Gastrocnemius medialis (tissue), 4 donors: ENCODE results near the gene PDE6H. TPM values are rescaled to one million over a fixed set of nuclear protein-coding genes. Genes with fewer than 3 reads are reported as not detected.

Experiments used
- ATAC-seq, 2 donors: fragments of 150-250 bp; one replicate each; pipeline ENCODE4 v1.9.1; 2016
- DNase-seq, 2 donors: peaks; one replicate each; pipeline ENCODE4 v3.0.0-alpha.2; 2019
- H3K27ac ChIP-seq, 4 donors: fragments of 200-600 bp; sonication (generic); 1 replicate in 1 of 4; 2 replicates in 3 of 4; pipeline ENCODE4 v1.5.1; 2016 to 2018; ENCODE audit warnings: mild to moderate bottlenecking in 2 of 4, moderate library complexity in 1 of 4
- H3K27me3 ChIP-seq, 3 donors: fragments of 200-600 bp; sonication (generic) in 2 of 3; 1 replicate in 1 of 3; 2 replicates in 2 of 3; pipeline versions ENCODE4 v1.5.1 to v1.6.0; 2016 to 2019; ENCODE audit warnings: mild to moderate bottlenecking in 1 of 3, moderate library complexity in 1 of 3
- H3K36me3 ChIP-seq, 2 donors: fragments of 200-600 bp; sonication (generic) in 1 of 2; one replicate each; pipeline ENCODE4 v1.5.1; 2017 to 2018
- H3K4me1 ChIP-seq, 2 donors: fragments of 200-600 bp; sonication (generic) in 1 of 2; one replicate each; pipeline ENCODE4 v1.5.1; 2016 to 2017; ENCODE audit warnings: mild to moderate bottlenecking in 2 of 2
- H3K4me3 ChIP-seq, 4 donors: fragments of 200-600 bp; sonication (generic) in 3 of 4; 1 replicate in 1 of 4; 2 replicates in 3 of 4; pipeline ENCODE4 v1.5.1; 2016 to 2019; ENCODE audit warnings: mild to moderate bottlenecking in 2 of 4
- H3K9me3 ChIP-seq, 3 donors: fragments of 200-600 bp; sonication (generic) in 2 of 3; 1 replicate in 1 of 3; 2 replicates in 2 of 3; pipeline ENCODE4 v1.5.1; 2016 to 2019
- POLR2A ChIP-seq, 2 donors: fragments of 450-650 bp; IDR thresholded peaks; one replicate each; pipeline ENCODE4 v1.6.1; 2017; ENCODE audit warnings: antibody characterized with exemption in 2 of 2, mild to moderate bottlenecking in 2 of 2, moderate library complexity in 2 of 2
- in situ Hi-C, 4 donors: fragments of 200-750 bp; cut with MboI; loops; one replicate each; pipeline versions ENCODE4 v1.15.0 to v1.8.0; 2017; ENCODE audit warnings: low sequenced_read_pairs in 4 of 4
- intact Hi-C: fragments of 100-400 bp; cut with DNase I; formaldehyde crosslinking; loops from one replicate; pipeline ENCODE4 v1.15.1; 2023; ENCODE audit warnings: low total_unique reads
- total RNA-seq, 4 donors: library from RNA; depleted of rRNA; stranded (reverse); fragments of >200 nt; gene quantifications; one replicate each; pipeline versions ENCODE4 v1.1.0 to v1.2.3, GENCODE V29; 2016
- TF ChIP-seq, protein P1 (sequence below), 5 experiments: fragments of 450-650 bp in 3 of 5; fragments of 200-600 bp in 2 of 5; sonication (generic) in 2 of 5; IDR thresholded peaks in 4 of 5; conservative IDR thresholded peaks in 1 of 5; 1 replicate in 4 of 5; 2 replicates in 1 of 5; pipeline ENCODE4 v1.5.1; 2016 to 2019; ENCODE audit warnings: antibody characterized with exemption in 5 of 5, mild to moderate bottlenecking in 3 of 5, moderate library complexity in 3 of 5

Gene PDE6H
- total RNA-seq, 4 donors from 2014 or later: not detected

DNA sequence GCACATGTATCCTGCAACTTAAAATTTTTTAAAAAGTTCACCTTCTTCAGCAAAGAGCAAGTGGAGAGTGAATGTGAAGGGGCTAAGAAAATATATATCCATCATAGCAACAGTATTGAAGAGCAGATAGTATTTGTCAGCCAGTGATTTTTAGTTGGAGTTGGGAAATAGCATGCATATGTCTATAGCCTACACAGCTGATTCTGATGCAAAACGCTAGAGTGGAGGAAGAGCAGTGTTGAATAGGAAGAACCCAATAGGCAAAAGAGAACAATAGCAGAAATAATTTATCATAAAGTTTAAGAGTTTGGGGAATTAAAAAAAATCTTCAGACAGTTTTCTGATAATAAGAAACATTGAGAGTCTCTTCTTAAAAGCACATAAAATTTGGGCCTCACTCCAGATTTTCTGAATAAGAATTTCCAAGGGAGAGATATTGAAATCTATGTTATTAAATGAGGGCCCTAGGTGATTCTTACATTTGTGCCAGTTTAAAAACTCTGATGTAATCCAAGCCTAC is 12.0 kb downstream of the PDE6H start:
- no peaks in the 10 kb centered on the region for H3K27me3 ChIP-seq
- H3K36me3 ChIP-seq: no peaks in the 10 kb centered on the region
- TF ChIP-seq, protein P1, sequence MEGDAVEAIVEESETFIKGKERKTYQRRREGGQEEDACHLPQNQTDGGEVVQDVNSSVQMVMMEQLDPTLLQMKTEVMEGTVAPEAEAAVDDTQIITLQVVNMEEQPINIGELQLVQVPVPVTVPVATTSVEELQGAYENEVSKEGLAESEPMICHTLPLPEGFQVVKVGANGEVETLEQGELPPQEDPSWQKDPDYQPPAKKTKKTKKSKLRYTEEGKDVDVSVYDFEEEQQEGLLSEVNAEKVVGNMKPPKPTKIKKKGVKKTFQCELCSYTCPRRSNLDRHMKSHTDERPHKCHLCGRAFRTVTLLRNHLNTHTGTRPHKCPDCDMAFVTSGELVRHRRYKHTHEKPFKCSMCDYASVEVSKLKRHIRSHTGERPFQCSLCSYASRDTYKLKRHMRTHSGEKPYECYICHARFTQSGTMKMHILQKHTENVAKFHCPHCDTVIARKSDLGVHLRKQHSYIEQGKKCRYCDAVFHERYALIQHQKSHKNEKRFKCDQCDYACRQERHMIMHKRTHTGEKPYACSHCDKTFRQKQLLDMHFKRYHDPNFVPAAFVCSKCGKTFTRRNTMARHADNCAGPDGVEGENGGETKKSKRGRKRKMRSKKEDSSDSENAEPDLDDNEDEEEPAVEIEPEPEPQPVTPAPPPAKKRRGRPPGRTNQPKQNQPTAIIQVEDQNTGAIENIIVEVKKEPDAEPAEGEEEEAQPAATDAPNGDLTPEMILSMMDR (IDR thresholded peaks at IDR 0.05 in 4 of 5, conservative IDR thresholded peaks at IDR 0.05 in 1 of 5): no peak
- no peak for TF ChIP-seq POLR2A (IDR thresholded peaks at IDR 0.05)
- H3K27ac ChIP-seq: no peak overlapping the region
- H3K4me1 ChIP-seq: no peaks in the 10 kb centered on the region
- no peak for ATAC-seq
- H3K4me3 ChIP-seq: no peak overlapping the region
- no peak for DNase-seq
- in situ Hi-C loops: loop anchor here in 3 of 4 donors (25.0 kb wide), 1 partner anchor 348 kb away; no protein-coding TSS in a partner anchor
- H3K9me3 ChIP-seq: no peaks in the 10 kb centered on the region
- intact Hi-C loops: no loop called here

GRCh38 chr12:14986449-14986848 is 13.6 kb downstream of the PDE6H start:
- Histone ChIP-seq H3K27ac (no peak overlapping the region), H3K4me3 (no peak overlapping the region), H3K36me3 (no peaks in the 10 kb centered on the region), H3K4me1 (no peaks in the 10 kb centered on the region), H3K27me3 (no peaks in the 10 kb centered on the region), H3K9me3 (no peaks in the 10 kb centered on the region)
- ATAC-seq (no peak), DNase-seq (no peak)
- no peak for TF ChIP-seq POLR2A (IDR thresholded peaks at IDR 0.05)
- TF ChIP-seq, protein P1 (IDR thresholded peaks at IDR 0.05 in 4 of 5, conservative IDR thresholded peaks at IDR 0.05 in 1 of 5): peak in 1 of 5 experiments; percentile 9
- intact Hi-C loops (no loop called here), in situ Hi-C loops (loop anchor here in 3 of 4 donors (25.0 kb wide), 1 partner anchor 349 kb away; no protein-coding TSS in a partner anchor)

DNA sequence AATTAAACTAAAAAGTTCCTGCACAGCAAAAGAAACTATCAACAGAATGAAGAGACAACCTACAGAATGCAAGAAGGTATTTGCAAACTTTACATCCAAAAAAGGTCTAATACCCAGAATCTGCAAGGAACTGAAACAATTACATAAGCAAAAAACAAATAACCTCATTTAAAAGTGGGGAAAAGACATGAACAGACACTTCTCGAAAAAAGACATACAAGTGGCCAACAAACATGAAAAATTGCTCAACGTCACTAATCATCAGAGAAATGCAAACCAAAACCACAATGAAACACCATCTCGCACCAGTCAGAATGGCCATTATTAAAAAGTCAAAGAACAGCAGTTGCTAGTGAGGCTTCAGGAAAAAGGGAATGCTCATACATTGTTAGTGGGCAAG is 15.2 kb downstream of the PDE6H start:
- intact Hi-C loops (no loop called here), in situ Hi-C loops (loop anchor here in 3 of 4 donors (25.0 kb wide), 1 partner anchor 351 kb away; no protein-coding TSS in a partner anchor)
- Histone ChIP-seq H3K4me3 (no peak overlapping the region), H3K36me3 (no peaks in the 10 kb centered on the region), H3K27ac (no peak overlapping the region), H3K27me3 (no peaks in the 10 kb centered on the region), H3K9me3 (no peaks in the 10 kb centered on the region), H3K4me1 (no peaks in the 10 kb centered on the region)
- TF ChIP-seq, protein P1 (IDR thresholded peaks at IDR 0.05 in 4 of 5, conservative IDR thresholded peaks at IDR 0.05 in 1 of 5): no peak
- TF ChIP-seq POLR2A (IDR thresholded peaks at IDR 0.05): no peak
- no peak for ATAC-seq
- no peak for DNase-seq

- no peaks in the 10 kb centered on the region for H3K9me3 ChIP-seq
- no peak overlapping the region for H3K27ac ChIP-seq
- no peak overlapping the region for H3K4me3 ChIP-seq
- H3K36me3 ChIP-seq: no peaks in the 10 kb centered on the region
- no peak for DNase-seq
- ATAC-seq: no peak
- in situ Hi-C loops: loop anchor here (10.0 to 25.0 kb wide), 2 partner anchors 145 to 352 kb away; partner anchors contain the start of gene ART4 (in 1 of the 4)
- intact Hi-C loops: no loop called here
- H3K4me1 ChIP-seq: no peaks in the 10 kb centered on the region
- no peak for TF ChIP-seq POLR2A (IDR thresholded peaks at IDR 0.05)
- TF ChIP-seq, protein P1 (IDR thresholded peaks at IDR 0.05 in 4 of 5, conservative IDR thresholded peaks at IDR 0.05 in 1 of 5): no peak
- H3K27me3 ChIP-seq: no peaks in the 10 kb centered on the region
These were observed 16.9 kb downstream of the PDE6H start for GRCh38 chr12:14989790-14990189.
